ENCODE results near the gene SOX10.

- no peak for TF ChIP-seq CTCF (conservative IDR thresholded peaks at IDR 0.05; ENCODE audit: low read length)
- no peak for TF ChIP-seq EZH2phosphoT487 (IDR thresholded peaks at IDR 0.05; ENCODE audit: borderline replicate concordance)
Observed at GRCh38 chr22:37985751-37986281, 1.5 kb upstream of the SOX10 start.

All from Loucy (cell line).